BLaER1 treated with 17β-estradiol and CSF1 and Interleukin-3, amounts not matched to agents 10 nM and 100 nM (cell line): ENCODE measurements around the gene IRS1.

Source experiments
- H3K27ac ChIP-seq, 11 experiments: shearing (Covaris generic); formaldehyde crosslinking; 2 replicates each; pipeline ENCODE4 v1.8.1; 2022
- H3K27me3 ChIP-seq, 11 experiments: shearing (Covaris generic); formaldehyde crosslinking; 2 replicates each; pipeline ENCODE4 v1.8.1; 2022
- H3K36me3 ChIP-seq, 11 experiments: shearing (Covaris generic); formaldehyde crosslinking; 2 replicates each; pipeline ENCODE4 v1.8.1; 2022
- H3K4me1 ChIP-seq, 10 experiments: shearing (Covaris generic); formaldehyde crosslinking; 2 replicates each; pipeline ENCODE4 v1.8.1; 2022
- H3K4me2 ChIP-seq, 11 experiments: shearing (Covaris generic); formaldehyde crosslinking; 2 replicates each; pipeline ENCODE4 v1.8.1; 2022
- H3K4me3 ChIP-seq, 10 experiments: shearing (Covaris generic); formaldehyde crosslinking; 2 replicates each; pipeline ENCODE4 v1.8.1; 2022
- H3K9ac ChIP-seq, 11 experiments: shearing (Covaris generic); formaldehyde crosslinking; 2 replicates each; pipeline ENCODE4 v1.8.1; 2022
- H3K9me3 ChIP-seq, 11 experiments: shearing (Covaris generic); formaldehyde crosslinking; replicated peaks in 1 of 11; 2 replicates each; pipeline ENCODE4 v1.8.1; 2022
- H4K20me1 ChIP-seq, 11 experiments: shearing (Covaris generic); formaldehyde crosslinking; 2 replicates each; pipeline ENCODE4 v1.8.1; 2022
- Cebpa-rat ChIP-seq, 11 experiments: shearing (Covaris generic); IDR thresholded peaks; 2 replicates each; pipeline ENCODE4 v1.8.1; 2022

IRS1 gene

DNA sequence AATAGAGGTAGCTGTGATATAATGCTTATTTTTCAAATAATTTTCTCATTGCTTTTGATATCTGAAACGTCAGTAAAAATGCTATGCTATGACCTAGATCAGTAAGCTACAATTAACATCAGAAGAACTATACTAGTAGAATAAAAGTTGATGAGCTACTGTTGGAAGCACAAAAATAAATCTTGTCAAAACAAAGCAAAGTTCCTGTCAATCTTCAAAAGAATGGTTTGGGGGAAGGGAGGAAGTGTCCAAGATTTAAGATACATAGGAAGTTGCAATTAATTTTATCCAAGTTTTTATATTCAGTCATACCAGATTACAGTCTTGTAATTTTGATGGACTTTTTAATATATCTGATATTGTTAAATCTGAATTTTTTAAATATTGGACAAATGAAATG, 19.2 kb downstream of the IRS1 start:
- H3K9ac ChIP-seq: no peak overlapping the region
- peaks cover 0 to 31% (median 2%) of the 10 kb centered on the region in 11 experiments; a peak in 10 of 22 replicates for H3K36me3 ChIP-seq
- H3K9me3 ChIP-seq: peaks cover 29 to 74% (median 59%) of the 10 kb centered on the region in 11 experiments
- H3K27ac ChIP-seq: no peak overlapping the region
- H3K4me1 ChIP-seq: peaks cover 3 to 38% (median 12%) of the 10 kb centered on the region in 10 experiments; a peak in 16 of 20 replicates
- H4K20me1 ChIP-seq: no peaks in the 10 kb centered on the region
- peak overlapping the region in 5 of 11 experiments; percentile 0 to 53 (median 14); a peak in 7 of 22 replicates for H3K4me2 ChIP-seq
- no peak overlapping the region for H3K4me3 ChIP-seq
- H3K27me3 ChIP-seq: peaks cover 0 to 33% (median 0%) of the 10 kb centered on the region in 11 experiments; a peak in 4 of 22 replicates
- TF ChIP-seq Cebpa-rat (IDR thresholded peaks at IDR 0.05): no peak

DNA sequence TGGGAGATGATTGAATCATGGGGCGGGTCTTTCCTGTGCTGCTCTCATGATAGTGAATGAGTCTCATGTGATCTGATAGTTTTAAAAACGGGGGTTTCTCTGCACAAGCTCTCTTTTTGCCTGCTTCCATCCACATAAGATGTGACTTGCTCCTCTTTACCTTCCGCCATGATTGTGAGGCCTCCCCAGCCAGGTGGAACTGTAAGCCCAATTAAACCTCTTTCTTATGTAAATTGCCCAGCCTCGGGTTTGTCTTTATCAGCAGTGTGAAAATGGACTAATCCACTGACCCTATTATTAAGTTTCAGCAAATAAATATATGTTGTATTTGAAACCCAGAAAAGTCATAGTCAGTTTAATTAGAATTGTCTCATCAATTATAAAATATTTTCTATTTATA, 22.0 kb downstream of the IRS1 start:
- Histone ChIP-seq H4K20me1 (no peaks in the 10 kb centered on the region), H3K4me1 (peaks cover 18 to 60% (median 30%) of the 10 kb centered on the region in 10 experiments), H3K9ac (no peak overlapping the region), H3K4me2 (peak overlapping the region in 8 of 11 experiments; percentile 8 to 44 (median 19); a peak in 10 of 22 replicates), H3K36me3 (peaks cover 0 to 30% (median 8%) of the 10 kb centered on the region in 11 experiments; a peak in 10 of 22 replicates), H3K4me3 (no peak overlapping the region), H3K27me3 (peaks cover 0 to 53% (median 0%) of the 10 kb centered on the region in 11 experiments; a peak in 8 of 22 replicates), H3K27ac (no peak overlapping the region), H3K9me3 (peaks cover 31 to 60% (median 53%) of the 10 kb centered on the region in 11 experiments)
- TF ChIP-seq Cebpa-rat (IDR thresholded peaks at IDR 0.05): no peak

DNA sequence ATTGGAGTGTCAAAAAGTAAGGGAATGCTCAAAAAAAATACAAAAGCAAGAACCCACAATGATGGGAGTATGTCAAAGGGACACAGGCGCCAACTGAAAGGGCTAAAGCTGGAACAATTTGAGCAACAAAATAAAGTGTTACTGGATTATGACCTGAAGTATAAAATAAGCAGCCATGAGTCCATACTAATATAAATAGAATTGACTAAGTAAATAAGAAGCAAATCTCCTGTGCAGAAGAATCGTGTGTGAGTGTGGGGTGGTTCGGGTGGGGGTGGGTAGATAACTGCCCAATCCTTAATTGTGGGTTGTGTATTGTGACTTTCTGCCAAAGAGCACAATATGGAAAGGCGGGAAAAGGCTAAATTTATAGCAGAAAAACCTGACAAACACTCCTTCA, 23.5 kb downstream of the IRS1 start:
- Histone ChIP-seq H3K9me3 (peaks cover 31 to 52% (median 48%) of the 10 kb centered on the region in 11 experiments), H3K27me3 (peaks cover 0 to 65% (median 0%) of the 10 kb centered on the region in 11 experiments; a peak in 9 of 22 replicates), H3K9ac (no peak overlapping the region), H4K20me1 (no peaks in the 10 kb centered on the region), H3K36me3 (peaks cover 0 to 27% (median 8%) of the 10 kb centered on the region in 11 experiments; a peak in 10 of 22 replicates), H3K27ac (no peak overlapping the region), H3K4me1 (peaks cover 29 to 71% (median 44%) of the 10 kb centered on the region in 10 experiments), H3K4me2 (no peak overlapping the region), H3K4me3 (0 out of 20 replicates have a peak overlapping the region, but pooled peaks of 2 of the 10 experiments have one; percentile 0 to 2)
- TF ChIP-seq Cebpa-rat (IDR thresholded peaks at IDR 0.05): no peak

- no peaks in the 10 kb centered on the region for H4K20me1 ChIP-seq
- peaks cover 31 to 52% (median 48%) of the 10 kb centered on the region in 11 experiments for H3K9me3 ChIP-seq
- peak overlapping the region in 1 of 11 experiments; percentile 81; a peak in 2 of 22 replicates for H3K27ac ChIP-seq
- H3K36me3 ChIP-seq: peaks cover 0 to 27% (median 8%) of the 10 kb centered on the region in 11 experiments; a peak in 10 of 22 replicates
- H3K27me3 ChIP-seq: peaks cover 0 to 75% (median 0%) of the 10 kb centered on the region in 11 experiments; a peak in 9 of 22 replicates
- TF ChIP-seq Cebpa-rat (IDR thresholded peaks at IDR 0.05): no peak
- peaks cover 34 to 71% (median 46%) of the 10 kb centered on the region in 10 experiments for H3K4me1 ChIP-seq
- H3K4me3 ChIP-seq: peak overlapping the region in 3 of 10 experiments; percentile 0 to 26 (median 6); a peak in 5 of 20 replicates
- H3K9ac ChIP-seq: no peak overlapping the region
- H3K4me2 ChIP-seq: no peak overlapping the region
Observed at GRCh38 chr2:226775032-226775509, 24.5 kb downstream of the IRS1 start.

DNA sequence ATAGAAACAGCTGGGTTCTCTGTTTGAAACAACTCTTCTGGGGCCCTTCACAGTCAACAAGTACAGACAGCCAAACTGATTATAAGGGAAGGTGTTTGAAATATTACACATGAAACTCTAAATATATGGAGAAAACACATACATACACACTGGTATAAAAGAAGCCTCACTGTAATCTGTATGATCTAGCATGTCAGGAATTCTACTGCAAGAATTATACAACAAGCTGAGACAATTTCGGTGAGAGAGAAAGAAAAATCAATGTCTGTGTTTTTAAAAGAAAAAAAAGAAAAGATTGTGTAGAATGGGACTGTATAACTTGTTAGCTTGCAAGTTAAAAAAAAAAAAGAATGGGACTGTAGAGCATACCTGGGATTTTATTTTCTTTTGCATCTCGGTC, 26.3 kb downstream of the IRS1 start:
- Histone ChIP-seq H3K4me2 (peak overlapping the region; percentile 61 to 94 (median 82); a peak in 21 of 22 replicates), H3K9me3 (peaks cover 35 to 56% (median 45%) of the 10 kb centered on the region in 11 experiments), H3K4me1 (peaks cover 34 to 66% (median 40%) of the 10 kb centered on the region in 10 experiments), H3K27ac (peak overlapping the region; percentile 47 to 87 (median 75); a peak in 20 of 22 replicates), H3K4me3 (peak overlapping the region in 2 of 10 experiments; percentile 39 to 40; a peak in 2 of 20 replicates), H3K36me3 (peaks cover 0 to 23% (median 8%) of the 10 kb centered on the region in 11 experiments; a peak in 10 of 22 replicates), H3K27me3 (peaks cover 0 to 78% (median 0%) of the 10 kb centered on the region in 11 experiments; a peak in 9 of 22 replicates), H4K20me1 (no peaks in the 10 kb centered on the region), H3K9ac (peak overlapping the region in 9 of 11 experiments; percentile 33 to 76 (median 60); a peak in 17 of 22 replicates)
- TF ChIP-seq Cebpa-rat (IDR thresholded peaks at IDR 0.05): no peak

DNA sequence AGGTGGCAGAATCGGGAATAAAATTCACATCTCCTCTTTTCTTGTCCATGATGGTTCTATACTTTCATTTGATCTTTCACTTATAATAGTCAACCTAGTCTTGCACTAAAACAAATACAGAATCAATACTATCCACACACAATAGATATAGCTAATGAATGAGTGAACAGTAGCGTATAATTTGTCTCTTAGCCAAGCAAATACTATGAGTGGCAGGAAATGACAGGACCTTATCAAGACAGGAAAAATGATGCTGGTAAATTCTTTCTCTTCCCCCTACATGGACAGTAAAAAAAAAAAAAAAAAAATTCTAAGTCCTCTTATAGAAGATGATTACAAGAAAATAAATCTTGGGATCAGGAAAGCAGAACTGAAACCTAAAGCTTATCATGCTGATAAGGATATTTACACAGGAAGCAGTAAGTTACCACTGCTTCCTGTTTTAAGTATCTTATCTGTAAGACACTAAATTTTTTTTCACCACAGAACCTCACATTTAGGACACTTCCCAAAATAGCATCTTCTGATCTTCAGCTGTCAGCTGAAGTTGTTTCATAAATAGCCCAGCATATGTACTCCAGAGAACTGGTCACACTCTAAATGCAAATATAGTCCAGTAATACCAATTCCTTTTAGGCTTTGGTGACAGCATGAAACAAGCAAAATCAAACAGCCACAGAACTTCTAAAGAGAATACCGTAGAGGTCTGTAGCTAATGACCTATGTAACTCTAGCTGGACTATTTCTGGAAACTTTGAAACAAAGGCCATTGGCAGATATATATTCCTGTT, 27.0 kb downstream of the IRS1 start:
- peaks cover 37 to 59% (median 49%) of the 10 kb centered on the region in 11 experiments for H3K9me3 ChIP-seq
- H3K4me1 ChIP-seq: peaks cover 33 to 60% (median 37%) of the 10 kb centered on the region in 10 experiments
- no peak; a peak in 1 of 22 replicates for TF ChIP-seq Cebpa-rat (IDR thresholded peaks at IDR 0.05)
- peak overlapping the region; percentile 15 to 76 (median 56); a peak in 15 of 22 replicates for H3K9ac ChIP-seq
- peak overlapping the region; percentile 70 to 94 (median 83) for H3K4me2 ChIP-seq
- no peaks in the 10 kb centered on the region for H4K20me1 ChIP-seq
- H3K36me3 ChIP-seq: peaks cover 0 to 23% (median 8%) of the 10 kb centered on the region in 11 experiments; a peak in 10 of 22 replicates
- peak overlapping the region in 3 of 10 experiments; percentile 10 to 40 (median 40); a peak in 4 of 20 replicates for H3K4me3 ChIP-seq
- H3K27me3 ChIP-seq: peaks cover 0 to 82% (median 0%) of the 10 kb centered on the region in 11 experiments; a peak in 9 of 22 replicates
- H3K27ac ChIP-seq: peak overlapping the region; percentile 50 to 87 (median 75); a peak in 21 of 22 replicates

DNA sequence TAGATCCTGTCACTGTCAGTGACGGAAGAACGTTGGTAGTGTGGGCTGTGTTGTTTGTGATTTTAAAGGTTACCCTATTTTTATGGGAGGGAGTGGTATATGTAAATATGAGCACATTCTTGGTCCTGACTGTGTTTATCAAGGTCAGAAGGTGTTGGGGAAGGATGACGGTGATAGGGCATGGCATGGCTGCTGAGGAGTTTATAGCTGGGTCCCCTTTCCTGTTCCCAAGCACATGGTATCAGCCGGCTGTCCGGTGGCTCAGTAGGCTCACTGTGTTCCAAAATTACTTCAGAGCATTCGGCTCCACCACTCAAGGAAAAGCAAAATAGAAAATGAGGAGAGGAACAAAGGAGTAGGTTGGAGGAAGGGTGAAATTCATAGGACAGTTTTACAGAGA, 28.6 kb downstream of the IRS1 start:
- no peak for TF ChIP-seq Cebpa-rat (IDR thresholded peaks at IDR 0.05)
- Histone ChIP-seq H3K9me3 (peaks cover 23 to 59% (median 44%) of the 10 kb centered on the region in 11 experiments), H3K27ac (peak overlapping the region in 7 of 11 experiments; percentile 21 to 81 (median 72); a peak in 10 of 22 replicates), H3K27me3 (peaks cover 0 to 75% (median 0%) of the 10 kb centered on the region in 11 experiments; a peak in 9 of 22 replicates), H3K4me3 (no peak overlapping the region), H3K9ac (no peak overlapping the region), H3K36me3 (peaks cover 0 to 17% (median 8%) of the 10 kb centered on the region in 11 experiments; a peak in 9 of 22 replicates), H3K4me1 (peaks cover 31 to 69% (median 39%) of the 10 kb centered on the region in 10 experiments), H4K20me1 (no peaks in the 10 kb centered on the region), H3K4me2 (peak overlapping the region; percentile 30 to 94 (median 80); a peak in 20 of 22 replicates)

GRCh38 chr2:226767056-226767813, 32.4 kb downstream of the IRS1 start:
- peaks cover 0 to 48% (median 0%) of the 10 kb centered on the region in 11 experiments; a peak in 8 of 22 replicates for H3K27me3 ChIP-seq
- H3K9ac ChIP-seq: no peak overlapping the region
- H3K4me2 ChIP-seq: peak overlapping the region in 3 of 11 experiments; percentile 2 to 18 (median 6); a peak in 4 of 22 replicates
- H3K4me3 ChIP-seq: no peak overlapping the region
- no peak overlapping the region for H3K27ac ChIP-seq
- no peak for TF ChIP-seq Cebpa-rat (IDR thresholded peaks at IDR 0.05)
- peaks cover 0 to 28% (median 3%) of the 10 kb centered on the region in 11 experiments; a peak in 5 of 22 replicates for H3K36me3 ChIP-seq
- H3K4me1 ChIP-seq: peaks cover 13 to 48% (median 19%) of the 10 kb centered on the region in 10 experiments
- H4K20me1 ChIP-seq: no peaks in the 10 kb centered on the region
- H3K9me3 ChIP-seq: peaks cover 24 to 76% (median 56%) of the 10 kb centered on the region in 11 experiments
